HG03097 (cell line): ENCODE results near the gene L3MBTL3.

ENCODE experiments used
- ATAC-seq: cut with Tn5 transposase; IDR thresholded peaks from one replicate; pipeline ENCODE4 v1.9.1; 2021; ENCODE audit not compliant: unreplicated experiment, low FRiP score

Gene L3MBTL3

GRCh38 chr6:130018292-130018743 is at the start of gene L3MBTL3:
Gene L3MBTL3 (plus strand): TSS chr6:130018581. CDS start chr6:130042700, 24,119 bp downstream.
- peak; percentile 39 for ATAC-seq

- ATAC-seq, result no peak
Measured at GRCh38 chr6:129969064-129969463, 49.3 kb upstream of the L3MBTL3 start.

DNA sequence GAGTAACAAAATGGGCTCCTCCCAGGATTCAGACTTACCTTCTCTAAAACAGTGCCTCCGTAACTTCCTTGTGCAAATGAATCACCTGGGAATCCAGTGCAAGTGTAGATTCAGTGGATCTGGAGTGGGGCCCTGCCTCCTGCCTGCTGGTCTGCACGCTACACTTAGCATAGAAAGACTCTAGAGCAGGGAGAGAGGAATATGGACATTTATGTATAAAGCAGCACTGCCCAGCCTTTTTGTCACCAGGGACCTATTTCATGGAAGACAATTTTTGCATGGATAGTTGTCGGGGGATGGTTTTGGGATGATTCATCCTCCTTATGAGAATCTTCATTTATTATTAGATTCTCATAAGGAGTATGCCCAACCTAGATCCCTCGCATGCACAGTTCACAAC is 42.3 kb upstream of the L3MBTL3 start:
- ATAC-seq, result no peak

GRCh38 chr6:129978148-129978916 is 40.0 kb upstream of the L3MBTL3 start:
- no peak for ATAC-seq

DNA sequence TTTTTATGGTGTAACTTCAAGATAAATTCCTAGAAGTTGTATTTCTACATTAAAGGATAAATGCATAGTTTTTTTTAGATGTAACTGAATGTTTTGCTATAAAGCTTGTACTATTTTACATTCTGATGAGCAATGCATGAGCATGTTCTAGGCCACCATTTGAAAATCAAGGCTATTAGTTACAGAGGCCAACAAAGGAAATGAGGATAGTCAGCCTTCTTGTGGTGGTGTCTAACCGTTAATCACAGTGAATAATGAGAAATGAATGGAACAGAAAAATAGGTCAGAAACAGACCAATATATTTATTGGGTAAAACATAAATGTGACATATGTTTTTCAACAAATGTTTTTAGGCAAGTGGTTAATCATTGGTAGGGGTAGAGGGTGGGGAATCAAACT is 37.6 kb upstream of the L3MBTL3 start:
- ATAC-seq, result no peak

DNA sequence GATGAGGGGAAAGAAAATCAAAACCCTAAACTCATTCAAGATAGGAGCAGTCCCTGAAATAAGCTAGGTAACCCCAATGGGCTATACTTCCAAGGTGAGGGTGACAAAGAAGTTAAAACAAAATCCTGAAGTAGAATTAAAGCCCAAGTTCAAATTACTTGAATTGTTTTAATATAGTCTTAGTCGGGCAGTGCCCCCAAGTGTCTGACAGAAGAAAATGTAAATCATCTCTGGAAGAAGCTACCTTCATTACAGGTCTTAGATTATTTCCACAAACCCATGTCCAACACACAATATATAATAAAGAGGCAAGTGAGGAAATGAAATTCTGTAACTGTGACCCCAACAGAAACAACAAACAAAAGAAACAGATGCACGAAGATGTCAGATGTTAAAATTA is 36.8 kb upstream of the L3MBTL3 start:
- no peak for ATAC-seq

- no peak for ATAC-seq
Measured at GRCh38 chr6:129989396-129989795, 29.0 kb upstream of the L3MBTL3 start.

- ATAC-seq, result no peak
Measured at GRCh38 chr6:129992881-129993280, 25.5 kb upstream of the L3MBTL3 start.

DNA sequence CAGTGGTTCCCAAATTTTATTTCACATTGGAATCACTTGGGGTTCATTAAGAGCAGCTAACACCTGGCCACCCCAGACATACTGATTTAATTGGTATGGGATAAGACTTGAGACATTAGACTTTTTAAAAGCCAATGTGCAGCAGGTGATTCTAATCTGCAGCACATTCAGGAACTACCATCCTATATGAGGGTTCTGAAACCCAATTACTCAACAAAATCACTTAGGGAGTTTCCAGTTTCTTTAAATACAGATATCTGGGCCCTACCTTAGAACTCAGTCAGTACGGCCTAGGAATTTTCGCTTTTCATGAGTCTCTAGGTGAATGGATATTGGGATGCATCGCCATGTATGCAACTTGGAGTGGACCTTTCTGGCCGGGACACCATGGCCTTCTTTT is 24.0 kb upstream of the L3MBTL3 start:
- no peak for ATAC-seq

DNA sequence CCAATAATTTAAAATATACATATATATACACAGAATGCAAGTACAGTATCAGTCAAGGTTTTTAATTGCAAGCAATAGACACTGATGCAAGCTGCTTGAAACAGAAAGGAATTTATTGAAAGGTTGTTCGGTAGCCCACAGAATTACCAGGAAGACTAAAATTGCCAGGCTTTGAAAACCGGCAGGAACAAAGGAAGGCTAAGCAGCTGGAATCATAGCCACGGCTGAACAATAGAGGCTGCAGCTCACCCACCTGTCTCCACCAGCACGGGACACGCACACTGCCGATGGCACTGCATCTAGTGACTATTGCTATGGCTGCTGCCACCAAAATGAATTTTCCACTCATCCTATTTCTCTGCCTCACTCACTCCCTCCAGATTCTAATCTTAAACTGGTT is 22.0 kb upstream of the L3MBTL3 start:
- no peak for ATAC-seq

GRCh38 chr6:130000526-130001421 is 17.6 kb upstream of the L3MBTL3 start:
- no peak for ATAC-seq

GRCh38 chr6:130008236-130008873 is 10.0 kb upstream of the L3MBTL3 start:
- no peak for ATAC-seq

DNA sequence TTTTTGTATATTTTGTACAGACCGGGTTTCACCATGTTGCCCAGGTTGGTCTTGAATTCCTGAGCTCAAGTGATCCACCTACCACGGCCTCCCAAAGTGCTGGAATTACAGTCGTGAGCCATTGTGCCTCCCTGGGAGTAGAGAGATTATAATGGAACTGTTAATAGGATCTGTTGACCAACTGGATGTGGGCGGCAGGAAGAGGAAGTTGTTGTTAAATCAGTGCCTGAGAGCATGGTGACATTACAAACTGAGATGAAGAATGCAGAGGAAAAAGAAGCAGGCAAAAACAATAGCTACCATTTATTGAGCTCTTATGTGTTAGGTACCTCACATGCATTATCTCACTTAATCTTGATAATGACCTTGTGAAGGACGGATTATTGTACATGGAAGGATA is 9.2 kb upstream of the L3MBTL3 start:
- ATAC-seq, result no peak

- no peak for ATAC-seq
Measured at GRCh38 chr6:130010387-130010786, 8.0 kb upstream of the L3MBTL3 start.

DNA sequence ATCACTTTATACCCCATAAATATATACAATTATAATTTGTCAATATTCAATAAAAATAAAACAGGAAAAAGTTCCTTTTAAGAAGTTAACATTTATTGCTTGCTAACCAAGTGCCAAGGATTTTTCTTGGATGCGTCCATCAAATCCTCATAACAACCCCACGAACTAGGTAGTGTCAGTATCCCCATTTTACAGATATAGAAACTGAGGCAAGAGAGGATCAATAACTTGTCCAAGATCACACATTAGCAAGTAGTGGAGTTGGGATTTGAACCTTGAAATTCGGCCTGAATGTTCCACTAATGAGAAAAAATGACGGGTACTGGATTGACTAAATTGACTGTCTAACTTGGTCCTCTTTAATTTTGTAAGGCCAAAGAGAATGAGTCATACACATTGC is 5.7 kb upstream of the L3MBTL3 start:
- no peak for ATAC-seq

DNA sequence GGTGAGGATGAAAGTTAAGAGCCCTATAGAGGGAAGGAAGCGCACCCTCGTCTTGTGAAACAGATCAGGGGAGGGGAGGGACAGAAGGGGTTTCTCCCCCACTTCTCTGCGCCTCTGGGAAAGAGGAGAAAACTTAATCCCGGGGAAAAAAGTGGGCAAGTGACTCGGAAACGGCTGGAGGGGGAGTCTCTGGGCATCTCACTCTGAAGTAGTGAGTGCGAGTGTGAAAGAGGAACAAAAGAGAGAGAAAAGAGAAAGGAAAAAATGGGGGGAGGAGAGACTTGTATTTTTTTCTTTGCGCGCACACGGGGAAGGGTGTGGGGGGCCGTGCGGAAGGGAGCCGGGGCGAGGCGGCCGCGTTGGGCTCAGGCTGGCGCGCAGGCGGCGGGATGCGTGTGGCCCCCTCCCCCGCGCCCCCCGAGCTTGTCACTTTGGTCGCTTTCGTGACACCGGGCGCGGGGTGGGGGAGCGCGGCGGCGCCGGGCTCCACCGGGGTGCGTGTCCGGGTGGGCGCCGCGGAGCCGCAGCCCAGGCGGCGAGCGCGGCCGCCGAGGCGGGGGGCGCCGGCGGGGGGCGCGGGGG is 454 bp downstream of the L3MBTL3 start:
- ATAC-seq, result no peak

- no peak for ATAC-seq
Measured at GRCh38 chr6:130019326-130020072, 1.1 kb downstream of the L3MBTL3 start.

DNA sequence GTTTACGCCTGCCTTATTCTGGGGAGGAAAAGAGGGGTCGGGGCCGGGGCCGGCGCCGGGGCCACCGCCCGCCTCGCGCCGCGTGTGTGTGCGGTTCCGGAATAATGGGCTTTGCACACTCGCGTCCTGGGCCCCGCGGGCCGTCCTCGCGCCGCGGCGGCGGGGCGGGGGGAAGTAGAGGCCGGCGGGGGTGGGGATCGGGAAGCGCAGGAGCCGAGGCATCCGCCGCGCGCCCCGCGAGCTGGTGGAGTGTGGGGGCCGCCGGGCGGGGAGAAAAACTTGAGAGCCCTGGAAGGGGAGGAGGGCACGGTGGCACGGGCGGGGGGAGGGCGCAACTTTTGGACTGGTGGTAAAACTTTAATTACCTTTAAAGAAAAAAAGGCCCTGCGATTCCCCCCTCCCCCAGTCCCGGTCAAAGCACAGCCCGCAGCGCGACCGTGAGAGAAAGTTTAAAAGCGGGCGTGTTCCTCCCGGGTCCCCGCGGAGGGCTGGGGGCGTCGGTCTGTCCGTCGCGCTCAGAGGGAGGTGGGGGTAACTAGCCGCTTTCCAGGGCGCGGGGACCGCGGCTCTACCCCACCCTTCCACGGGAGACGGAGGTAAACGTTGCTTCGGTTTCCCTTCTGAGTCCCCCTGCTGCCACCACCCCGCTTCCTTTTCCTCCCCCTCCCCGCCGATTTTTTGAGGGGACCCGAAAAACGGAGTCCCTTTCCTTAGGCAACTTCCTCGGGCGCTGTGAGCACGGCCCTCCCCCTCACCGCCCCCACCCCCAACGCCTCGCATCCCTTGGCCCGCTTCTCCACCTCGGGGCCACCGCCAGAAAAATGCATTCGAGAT is 1.9 kb downstream of the L3MBTL3 start:
- no peak for ATAC-seq

DNA sequence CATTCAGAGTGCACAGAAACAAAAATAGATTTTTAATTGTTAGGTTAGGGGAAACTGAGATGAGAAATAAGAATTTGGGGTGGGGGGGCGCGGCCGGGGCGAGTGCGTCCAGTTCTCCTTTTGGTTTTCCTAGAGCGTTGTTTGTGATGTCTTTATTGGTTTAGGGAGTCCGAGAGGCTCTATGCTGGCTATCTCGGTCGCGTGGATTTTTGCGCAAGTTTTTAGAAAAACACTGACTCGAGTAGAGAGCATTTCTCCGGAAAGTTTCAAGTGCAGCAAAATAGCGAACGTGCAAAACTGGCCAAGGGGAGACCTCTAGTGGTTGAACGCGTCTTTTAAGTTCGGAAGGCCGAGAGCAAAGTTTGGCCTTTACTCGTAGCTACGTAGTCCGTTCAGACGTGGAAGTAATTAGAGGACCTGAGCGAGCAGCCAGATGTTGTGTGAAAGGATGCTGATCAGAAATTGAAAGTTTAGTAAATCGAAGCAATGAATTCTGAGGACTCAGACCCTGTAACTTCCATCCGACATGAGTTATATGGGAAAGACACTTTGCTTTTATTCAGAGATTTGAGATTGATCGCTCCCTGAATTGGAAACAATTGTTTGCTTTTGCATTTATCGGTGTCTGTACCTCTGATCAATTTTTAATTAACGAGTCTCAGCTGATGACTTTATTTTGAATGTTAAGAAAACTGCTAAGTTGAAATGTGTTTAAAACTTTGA is 2.7 kb downstream of the L3MBTL3 start:
- ATAC-seq, result peak; percentile 58
